Uterus (tissue), 4 donors: ENCODE results near the gene TOMM20. TPM values are rescaled to one million over a fixed set of nuclear protein-coding genes. Genes with fewer than 3 reads are reported as not detected.
A peak's percentile ranks its signal among the peaks of the same experiment; 100 is the strongest.

ENCODE experiments used
- DNase-seq, 2 donors: peaks; one replicate each; pipeline ENCODE4 v3.0.0-alpha.2; 2019 to 2020
- H3K27ac ChIP-seq, 2 donors: fragments of 200-600 bp; sonication (generic); 1 replicate in 1 of 2; 2 replicates in 1 of 2; pipeline ENCODE4 v1.5.1; 2016 to 2018
- H3K27me3 ChIP-seq, 2 donors: fragments of 200-600 bp; sonication (generic); one replicate each; pipeline ENCODE4 v1.5.1; 2018 to 2019; ENCODE audit warnings: control low read depth in 1 of 2
- H3K36me3 ChIP-seq, 2 donors: fragments of 200-600 bp; sonication (generic); one replicate each; pipeline ENCODE4 v1.5.1; 2019; ENCODE audit warnings: control low read depth in 1 of 2
- H3K4me1 ChIP-seq, 2 donors: fragments of 200-600 bp; sonication (generic); one replicate each; pipeline ENCODE4 v1.5.1; 2018 to 2019; ENCODE audit warnings: control low read depth in 1 of 2
- H3K4me3 ChIP-seq, 2 donors: fragments of 200-600 bp; sonication (generic); 1 replicate in 1 of 2; 2 replicates in 1 of 2; pipeline ENCODE4 v1.5.1; 2018 to 2019; ENCODE audit warnings: mild to moderate bottlenecking in 1 of 2
- H3K9me3 ChIP-seq, 2 donors: fragments of 200-600 bp; sonication (generic); one replicate each; pipeline ENCODE4 v1.5.1; 2019; ENCODE audit warnings: control low read depth in 1 of 2
- CTCF ChIP-seq, 4 experiments: fragments of 200-600 bp in 2 of 4; fragments of 450-650 bp in 2 of 4; sonication (generic) in 2 of 4; IDR thresholded peaks; one replicate each; pipeline ENCODE4 v1.5.1; 2016 to 2019; ENCODE audit warnings: antibody characterized with exemption in 4 of 4, mild to moderate bottlenecking in 2 of 4, moderate library complexity in 1 of 4
- POLR2A ChIP-seq, 2 donors: fragments of 450-650 bp; IDR thresholded peaks; one replicate each; pipeline ENCODE4 v1.6.1; 2016; ENCODE audit warnings: antibody characterized with exemption in 2 of 2, mild to moderate bottlenecking in 1 of 2, moderate library complexity in 1 of 2
- intact Hi-C: fragments of 100-400 bp; cut with DNase I; formaldehyde crosslinking; loops from one replicate; pipeline ENCODE4 v1.15.1; 2023; ENCODE audit warnings: low total_unique reads
- total RNA-seq, 4 donors: library from RNA; depleted of rRNA in 3 of 4; stranded (reverse); fragments of >200 nt in 3 of 4; gene quantifications; one replicate each; pipeline versions ENCODE4 v1.1.0 to v1.2.4, GENCODE V29; 2014 to 2023
- donor health status: DM: yes; HTN: yes; CAD: no.

Gene TOMM20
- 100 to 1,000 TPM in 2 of 4 donors, 10 to 100 TPM in 2; 72.9 to 149 (median 110) TPM for total RNA-seq

GRCh38 chr1:235128456-235129328 lies at the start of gene TOMM20:
Gene TOMM20, minus strand, starts transcription at chr1:235128837. Its CDS starts 122 bp downstream, at chr1:235128715.
- TF ChIP-seq POLR2A (IDR thresholded peaks at IDR 0.05) = peak; percentile 70 to 76
- peak in 3 of 4 experiments; percentile 11 to 26 (median 23) for TF ChIP-seq CTCF (IDR thresholded peaks at IDR 0.05)
- intact Hi-C loops = no loop called here
- Histone ChIP-seq H3K27ac (peak within 1 kb of the TSS; percentile 76 to 82), H3K36me3 (no peaks in the 10 kb centered on the region), H3K4me1 (no peaks in the 10 kb centered on the region), H3K9me3 (no peaks in the 10 kb centered on the region), H3K27me3 (no peaks in the 10 kb centered on the region), H3K4me3 (peak within 1 kb of the TSS; percentile 89)
- peak; percentile 96 for DNase-seq

GRCh38 chr1:235176486-235176885 lies 47.8 kb upstream of the TOMM20 start:
- Histone ChIP-seq H3K27me3 (no peaks in the 10 kb centered on the region), H3K4me1 (no peaks in the 10 kb centered on the region), H3K9me3 (no peaks in the 10 kb centered on the region), H3K27ac (no peak overlapping the region), H3K36me3 (no peaks in the 10 kb centered on the region), H3K4me3 (no peak overlapping the region)
- intact Hi-C loops = no loop called here
- TF ChIP-seq POLR2A (IDR thresholded peaks at IDR 0.05) (no peak), CTCF (IDR thresholded peaks at IDR 0.05) (no peak)
- no peak for DNase-seq

GRCh38 chr1:235169986-235170385 lies 41.3 kb upstream of the TOMM20 start:
- Histone ChIP-seq H3K27ac (no peak overlapping the region), H3K9me3 (no peaks in the 10 kb centered on the region), H3K27me3 (no peaks in the 10 kb centered on the region), H3K36me3 (no peaks in the 10 kb centered on the region), H3K4me1 (no peaks in the 10 kb centered on the region), H3K4me3 (no peak overlapping the region)
- intact Hi-C loops = no loop called here
- DNase-seq = no peak
- TF ChIP-seq POLR2A (IDR thresholded peaks at IDR 0.05) (no peak), CTCF (IDR thresholded peaks at IDR 0.05) (no peak)

- no peak overlapping the region for H3K27ac ChIP-seq
- TF ChIP-seq POLR2A (IDR thresholded peaks at IDR 0.05) (no peak), CTCF (IDR thresholded peaks at IDR 0.05) (no peak)
- no peaks in the 10 kb centered on the region for H3K36me3 ChIP-seq
- H3K27me3 ChIP-seq = no peaks in the 10 kb centered on the region
- no peaks in the 10 kb centered on the region for H3K9me3 ChIP-seq
- H3K4me1 ChIP-seq = no peaks in the 10 kb centered on the region
- no peak for DNase-seq
- no peak overlapping the region for H3K4me3 ChIP-seq
- intact Hi-C loops = no loop called here
Measured at GRCh38 chr1:235168375-235168774, 39.7 kb upstream of the TOMM20 start.

- H3K4me3 ChIP-seq = peak overlapping the region; percentile 62 to 72
- TF ChIP-seq CTCF (IDR thresholded peaks at IDR 0.05) (no peak), POLR2A (IDR thresholded peaks at IDR 0.05) (no peak)
- no peaks in the 10 kb centered on the region for H3K9me3 ChIP-seq
- no peaks in the 10 kb centered on the region for H3K36me3 ChIP-seq
- H3K27ac ChIP-seq = peak overlapping the region; percentile 86 to 89
- intact Hi-C loops = no loop called here
- no peak for DNase-seq
- no peaks in the 10 kb centered on the region for H3K27me3 ChIP-seq
- H3K4me1 ChIP-seq = peaks cover 0 to 11% of the 10 kb centered on the region in 2 donors
Measured at GRCh38 chr1:235161685-235162327, 33.2 kb upstream of the TOMM20 start.
